VCaP (cell line): ENCODE results near the gene SOX1.

Source experiments
- H3K27ac ChIP-seq: fragments of 450-650 bp; 2 replicates; pipeline ENCODE4 v1.5.1; 2017
- CTCF ChIP-seq: fragments of 450-650 bp; conservative IDR thresholded peaks from 2 replicates; pipeline ENCODE4 v1.5.1; 2017; ENCODE audit warnings: mild to moderate bottlenecking, moderate library complexity

SOX1 gene

DNA sequence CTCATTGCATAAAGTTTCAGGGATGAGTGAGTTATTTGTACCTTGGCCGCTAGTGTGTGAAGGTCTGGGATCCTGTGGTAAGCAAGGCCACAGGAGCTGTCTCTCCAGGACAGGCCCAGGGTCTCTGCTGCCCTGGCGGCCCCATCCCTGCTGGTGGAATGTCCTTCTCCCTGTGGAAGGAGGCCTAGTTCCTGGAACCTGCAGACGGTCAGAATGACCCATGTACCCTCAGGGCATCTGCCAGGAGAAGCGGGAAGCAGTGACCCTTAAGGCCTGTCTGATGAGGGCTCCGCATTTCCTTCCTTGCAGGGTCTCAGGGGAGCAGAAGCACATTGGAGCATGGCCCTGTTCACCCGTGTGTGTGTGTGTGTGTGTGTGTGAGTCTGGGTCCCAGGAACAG lies 32.1 kb upstream of the SOX1 start:
- H3K27ac ChIP-seq = no peak overlapping the region
- no peak for TF ChIP-seq CTCF

DNA sequence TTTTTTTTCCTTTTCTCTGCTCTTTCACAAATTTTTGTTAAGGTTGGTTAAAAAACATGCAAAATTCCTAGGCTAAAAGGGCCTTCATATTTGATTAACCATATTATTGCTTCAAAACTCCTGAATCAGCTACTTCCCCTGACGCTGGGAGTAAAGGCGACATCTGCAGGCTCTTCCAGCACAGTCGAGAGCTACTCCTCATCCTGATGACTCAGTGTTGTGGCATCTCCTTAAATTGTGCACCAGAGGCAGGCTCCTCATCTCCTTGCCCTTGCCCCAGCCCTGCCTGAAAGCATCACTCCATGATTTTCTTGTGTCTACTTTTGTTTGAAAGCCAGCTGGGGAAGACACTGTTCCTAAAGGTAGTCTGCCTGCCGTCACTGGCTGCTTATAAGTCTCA lies 24.5 kb upstream of the SOX1 start:
- no peak for TF ChIP-seq CTCF
- no peak overlapping the region for H3K27ac ChIP-seq

DNA sequence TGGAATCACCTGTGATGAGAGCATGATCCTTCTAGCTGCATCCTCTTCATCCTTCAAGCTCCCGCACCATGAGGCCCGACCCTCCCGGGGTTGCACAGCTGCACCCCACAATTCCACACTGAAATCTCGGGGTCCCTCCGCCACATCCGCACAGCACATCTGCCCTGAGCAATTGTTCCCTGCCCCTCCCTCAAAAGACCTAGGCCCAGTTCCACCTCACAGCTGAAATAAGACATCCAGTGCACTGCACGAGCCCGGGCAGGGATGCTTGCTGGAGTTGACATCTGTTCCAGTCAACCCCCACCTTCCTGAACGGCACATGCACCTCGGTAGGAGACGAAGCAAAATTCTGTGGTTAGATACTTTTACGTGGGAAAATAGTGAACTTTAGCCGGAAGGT lies 14.7 kb upstream of the SOX1 start:
- TF ChIP-seq CTCF = no peak
- no peak overlapping the region for H3K27ac ChIP-seq

DNA sequence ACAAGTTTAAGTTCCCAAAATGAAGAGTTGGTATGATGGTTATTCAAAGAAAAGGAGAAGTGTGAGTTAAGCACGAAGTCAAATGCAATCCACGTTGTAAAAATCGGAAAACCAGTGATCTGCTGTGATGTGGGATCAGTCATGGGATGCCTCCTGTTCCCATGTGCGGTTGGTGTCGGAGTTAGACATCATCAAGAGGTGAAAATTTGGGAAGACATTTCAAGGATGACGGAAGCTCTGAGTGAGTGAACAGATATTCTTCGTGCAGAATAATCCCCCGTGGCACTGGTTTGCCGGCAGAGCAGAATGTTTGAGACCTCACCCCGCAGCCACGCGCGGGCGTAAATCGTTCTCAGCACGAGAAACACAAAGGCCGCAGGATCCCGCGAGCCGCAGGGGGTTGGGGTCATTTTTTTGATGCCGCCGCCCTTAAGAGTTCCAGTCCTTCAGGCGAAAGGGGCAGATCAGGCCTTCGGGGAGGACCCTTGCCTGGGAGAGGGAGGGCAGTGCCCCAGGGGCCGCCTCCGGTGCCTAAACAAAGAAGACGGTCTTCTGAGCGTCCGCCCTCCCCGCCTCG lies 13.7 kb upstream of the SOX1 start:
- no peak overlapping the region for H3K27ac ChIP-seq
- TF ChIP-seq CTCF = no peak; the same call in 1 of the 2 replicates

DNA sequence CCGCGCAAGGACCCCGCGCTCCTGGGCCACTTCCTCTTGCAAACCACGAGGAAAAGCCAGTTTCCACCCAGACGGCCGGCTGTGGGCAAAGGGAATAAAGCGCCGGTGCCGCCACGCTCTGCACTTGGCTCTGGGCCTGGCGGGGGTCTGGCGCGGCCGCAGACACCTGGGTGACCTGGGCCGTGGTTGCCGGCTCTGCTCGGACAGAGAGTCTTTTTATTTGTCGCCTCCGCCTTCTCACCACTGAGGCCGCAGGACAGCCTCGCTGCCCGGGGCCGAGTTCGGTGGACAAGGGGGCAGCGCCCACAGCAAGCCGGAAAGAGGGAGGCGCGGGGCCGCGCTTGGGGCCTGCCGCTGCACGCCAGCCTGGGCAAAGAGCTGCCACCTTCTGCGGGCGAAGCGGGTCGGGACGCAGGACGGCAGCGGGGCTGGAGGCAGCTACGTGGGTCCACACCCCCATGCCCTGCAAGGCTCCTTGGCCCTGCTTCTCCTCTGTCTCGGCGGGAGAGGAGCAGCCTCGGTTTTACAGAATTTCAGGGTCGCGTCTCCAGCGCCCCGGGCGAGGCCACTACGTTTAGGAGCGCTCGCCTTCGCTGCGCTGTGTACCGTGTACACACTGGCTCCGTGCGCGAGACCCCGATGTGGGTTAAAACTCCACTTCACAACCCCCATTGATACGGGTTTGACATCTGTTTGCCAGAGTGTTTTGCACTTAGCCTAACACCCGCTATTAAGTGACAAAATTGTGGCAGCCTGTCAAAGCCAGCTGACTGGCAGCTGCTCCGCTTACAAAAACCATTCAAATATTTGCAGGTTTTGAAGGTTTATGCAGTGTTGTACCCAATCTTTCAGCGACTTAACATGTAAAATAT lies 13.0 kb upstream of the SOX1 start:
- H3K27ac ChIP-seq = no peak overlapping the region
- TF ChIP-seq CTCF = no peak

DNA sequence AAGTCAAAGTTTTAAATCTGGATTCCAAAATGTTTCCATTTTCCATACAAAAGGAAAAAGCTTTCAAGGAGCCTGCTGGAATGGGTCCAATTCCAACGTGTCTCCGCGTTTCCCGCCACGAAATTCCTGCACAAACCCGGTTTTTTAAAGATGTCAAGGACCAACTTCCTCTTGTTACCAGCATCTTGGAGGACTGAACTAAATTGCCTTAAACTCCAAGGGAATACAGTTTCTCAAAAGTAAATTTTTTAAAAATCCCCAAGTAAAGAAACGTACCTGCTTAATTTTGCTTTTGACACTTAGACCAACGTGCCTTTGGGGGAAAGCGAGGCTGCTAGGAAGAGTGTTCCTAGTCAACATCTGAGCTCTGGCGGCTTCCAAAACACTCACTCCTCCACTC lies 12.3 kb upstream of the SOX1 start:
- TF ChIP-seq CTCF = no peak

DNA sequence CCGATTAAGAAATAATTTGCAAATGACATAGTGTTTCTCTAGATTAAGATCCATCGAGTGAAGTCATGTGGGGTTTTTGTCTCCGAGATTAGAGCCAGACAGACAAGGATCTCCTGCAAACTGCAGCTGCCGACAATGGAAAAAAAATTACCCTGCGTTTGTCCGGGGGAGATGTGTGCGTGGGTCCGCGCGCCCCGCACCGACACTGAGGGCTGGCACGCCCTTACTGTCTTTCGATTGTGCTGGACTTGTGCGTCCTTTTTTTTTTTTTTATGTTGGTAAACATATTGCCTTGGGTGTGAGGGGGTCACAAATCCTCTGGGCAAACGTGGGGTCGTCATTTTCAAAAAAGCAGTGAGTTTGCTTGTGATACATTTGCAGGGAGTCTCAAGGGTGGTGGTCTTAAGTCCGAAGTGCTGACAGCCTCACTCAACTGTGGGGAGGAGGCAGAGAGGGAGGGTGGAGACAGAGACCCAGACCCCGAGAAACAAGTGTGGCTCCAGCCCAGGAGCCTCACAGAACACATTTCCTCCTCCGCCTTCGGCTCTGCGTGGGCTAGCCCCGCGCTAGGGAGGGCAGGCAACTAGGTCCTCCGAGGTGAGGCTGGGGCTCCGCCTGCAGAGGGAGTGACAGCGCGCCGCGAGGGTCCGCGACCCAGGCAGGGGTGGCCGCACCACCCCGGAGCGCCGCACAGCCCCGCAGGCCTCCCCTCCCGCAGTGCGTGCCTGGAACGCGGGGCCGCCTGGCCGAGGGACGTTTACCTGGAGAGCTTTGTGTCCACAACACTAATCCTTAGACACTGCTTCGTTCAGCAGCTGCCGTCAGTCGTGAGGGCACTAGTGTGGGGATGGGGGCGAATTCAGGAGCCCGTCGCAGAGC lies 11.7 kb upstream of the SOX1 start:
- H3K27ac ChIP-seq = no peak overlapping the region
- TF ChIP-seq CTCF = no peak

More for the DNA sequence above, 12.3 kb upstream of the SOX1 start:
- H3K27ac ChIP-seq = no peak overlapping the region
